GM18907 (cell line): Measurements from ENCODE around the gene RTF2.

Experiments
- ATAC-seq: cut with Tn5 transposase; IDR thresholded peaks from one replicate; pipeline ENCODE4 v1.9.1; 2021; ENCODE audit warnings: mild to moderate bottlenecking, moderate library complexity; ENCODE audit not compliant: unreplicated experiment

RTF2 gene, protein sequence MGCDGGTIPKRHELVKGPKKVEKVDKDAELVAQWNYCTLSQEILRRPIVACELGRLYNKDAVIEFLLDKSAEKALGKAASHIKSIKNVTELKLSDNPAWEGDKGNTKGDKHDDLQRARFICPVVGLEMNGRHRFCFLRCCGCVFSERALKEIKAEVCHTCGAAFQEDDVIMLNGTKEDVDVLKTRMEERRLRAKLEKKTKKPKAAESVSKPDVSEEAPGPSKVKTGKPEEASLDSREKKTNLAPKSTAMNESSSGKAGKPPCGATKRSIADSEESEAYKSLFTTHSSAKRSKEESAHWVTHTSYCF

GRCh38 chr20:56468316-56469076 lies at the start of gene RTF2:
TSS of gene RTF2 (plus strand) at chr20:56468627. CDS start at chr20:56468698, 71 bp downstream.
- peak; percentile 99 for ATAC-seq

DNA sequence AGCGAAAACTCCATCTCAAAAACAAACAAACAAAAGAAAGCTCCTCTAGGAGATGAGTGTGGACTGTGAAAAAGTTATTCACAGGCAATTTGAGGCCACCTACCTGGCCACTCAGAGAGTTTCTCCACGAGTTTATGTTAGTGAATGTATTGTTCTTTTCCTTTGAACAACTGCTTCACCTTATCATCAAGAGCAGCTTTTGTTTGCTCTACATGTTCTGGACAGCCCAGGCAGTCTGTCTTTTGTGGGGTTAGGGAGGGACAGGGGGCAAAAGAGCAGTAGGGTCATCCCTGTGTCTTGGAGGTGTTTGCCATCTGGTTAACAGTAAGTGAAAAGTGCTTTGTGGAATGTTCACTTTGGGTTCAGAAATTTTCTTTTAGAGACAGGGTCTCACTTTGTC lies 48.4 kb upstream of the RTF2 start:
- ATAC-seq, result no peak

DNA sequence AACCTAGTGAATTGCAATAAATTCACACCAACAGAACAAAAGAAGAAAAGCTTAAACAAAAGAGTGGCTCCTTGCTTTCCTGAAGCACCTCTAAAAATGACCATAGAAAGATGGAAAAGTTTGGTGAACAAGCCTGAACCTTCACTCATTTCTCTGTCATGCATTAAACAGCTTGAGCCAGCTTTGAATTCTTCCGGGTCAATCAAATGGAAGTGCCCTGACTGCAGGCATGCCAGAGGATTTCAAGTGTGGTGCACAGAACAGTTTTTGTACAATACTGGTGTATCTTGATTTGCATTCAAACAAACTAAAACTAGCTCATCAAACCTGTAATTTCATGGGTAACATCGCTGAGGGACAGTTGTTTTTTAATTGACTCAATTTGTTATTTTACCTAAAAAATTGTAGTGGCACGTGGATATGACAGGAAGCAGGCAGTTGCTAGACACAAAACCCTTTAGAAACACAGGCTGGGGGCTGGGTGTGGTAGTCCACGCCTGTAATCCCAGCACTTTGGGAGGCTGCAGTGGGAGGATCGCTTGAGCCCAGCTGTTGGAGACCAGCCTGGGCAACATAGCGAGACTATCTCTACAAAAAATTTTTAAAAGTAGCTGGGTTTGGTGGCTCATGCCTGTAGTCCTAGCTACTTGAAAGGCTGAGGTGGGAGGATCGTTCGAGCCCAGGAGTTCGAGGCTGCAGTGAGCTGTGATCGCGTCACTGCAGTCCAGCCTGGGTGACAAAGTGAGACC lies 47.3 kb upstream of the RTF2 start:
- no peak for ATAC-seq

GRCh38 chr20:56422076-56422823 lies 46.2 kb upstream of the RTF2 start:
- no peak for ATAC-seq

DNA sequence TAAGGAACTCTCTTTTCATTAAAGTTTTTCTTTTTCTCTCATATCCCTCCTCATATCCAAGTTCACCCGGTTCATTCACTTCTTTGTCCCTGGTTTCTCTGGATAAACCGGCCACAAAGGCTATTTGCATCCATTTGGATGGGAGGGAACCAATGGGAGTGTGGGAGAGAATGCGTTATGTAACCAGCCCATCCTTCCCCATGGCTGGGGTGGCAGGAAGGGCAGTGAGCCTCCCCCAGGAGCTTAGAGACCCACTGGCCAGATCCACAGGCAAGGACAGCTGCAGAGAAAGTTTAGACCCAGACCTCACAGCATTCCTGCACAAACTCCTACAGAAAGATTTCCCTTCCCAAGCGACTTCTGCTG lies 45.6 kb upstream of the RTF2 start:
- no peak for ATAC-seq

DNA sequence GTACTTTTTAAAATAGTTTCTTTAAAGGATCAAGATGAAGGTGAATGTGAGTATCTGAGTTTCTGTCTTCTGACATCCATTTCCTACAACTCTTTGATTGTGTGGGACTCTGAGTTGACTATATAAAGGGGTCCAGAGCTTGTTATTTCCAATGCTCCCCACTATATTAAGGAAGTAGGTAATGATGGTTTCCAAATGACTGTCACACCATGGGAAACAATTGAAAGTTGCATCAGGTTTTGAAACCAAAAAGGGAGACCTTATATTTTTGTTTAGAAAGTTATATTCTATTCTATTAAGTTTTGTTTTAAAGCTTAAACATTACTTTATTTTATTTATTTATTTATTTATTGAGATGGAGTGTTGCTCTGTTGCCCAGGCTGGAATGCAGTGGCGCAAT lies 45.2 kb upstream of the RTF2 start:
- no peak for ATAC-seq

DNA sequence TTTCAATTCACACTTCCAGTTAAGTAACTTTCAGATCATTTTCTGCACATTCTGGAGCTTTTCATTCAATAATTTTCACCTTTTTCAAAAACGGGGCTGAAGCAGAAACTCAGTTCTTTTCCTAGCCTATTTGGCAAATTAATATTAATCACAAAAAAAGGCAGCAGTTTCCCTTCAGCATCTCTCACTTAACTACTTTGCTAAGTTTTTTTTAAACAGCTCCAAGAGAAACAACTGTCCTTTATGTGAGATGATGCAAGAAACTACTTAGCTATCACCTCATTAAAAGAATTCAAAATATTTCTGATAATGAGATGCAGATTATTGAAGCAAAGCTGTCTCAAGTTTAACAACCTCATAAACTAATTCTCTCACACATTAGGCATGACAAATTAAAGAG lies 44.5 kb upstream of the RTF2 start:
- no peak for ATAC-seq

DNA sequence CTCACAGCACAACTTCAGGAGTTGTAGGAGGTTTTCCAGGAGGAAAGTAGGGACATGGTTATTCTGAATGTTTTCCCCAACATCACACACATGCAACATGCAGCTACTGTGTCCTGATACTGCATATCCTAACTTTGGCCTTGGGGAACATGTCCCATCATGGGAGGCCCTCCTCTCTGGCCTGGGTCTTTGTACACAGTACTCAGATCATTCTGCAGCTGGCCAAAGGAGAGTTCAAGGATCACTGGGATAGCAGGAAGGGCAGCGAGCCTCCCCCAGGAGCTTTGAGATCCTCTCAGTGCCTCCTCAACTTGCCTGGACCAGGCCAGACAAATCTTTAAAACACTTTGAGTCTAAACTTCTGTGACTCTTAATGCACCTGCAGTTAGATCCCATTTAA lies 43.5 kb upstream of the RTF2 start:
- no peak for ATAC-seq

DNA sequence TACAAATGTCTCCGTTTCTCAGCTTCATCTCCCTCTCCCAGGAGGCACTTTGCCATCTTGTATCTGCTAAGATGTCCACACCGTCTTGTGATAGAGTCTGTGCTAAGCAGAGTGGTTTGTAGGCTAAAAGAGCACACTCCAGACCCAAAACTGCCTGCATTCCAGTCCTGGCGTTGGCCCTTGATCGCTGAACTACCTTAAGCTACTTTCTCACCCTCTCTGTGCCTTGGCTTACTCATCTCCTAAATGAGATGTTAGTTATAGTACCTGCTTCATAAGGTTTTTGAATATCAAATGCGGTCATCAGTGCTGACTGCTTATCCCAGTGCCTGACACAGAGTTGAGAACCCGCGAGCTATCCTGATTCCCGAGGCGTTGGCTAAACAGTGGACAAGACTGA lies 42.4 kb upstream of the RTF2 start:
- ATAC-seq, result no peak

DNA sequence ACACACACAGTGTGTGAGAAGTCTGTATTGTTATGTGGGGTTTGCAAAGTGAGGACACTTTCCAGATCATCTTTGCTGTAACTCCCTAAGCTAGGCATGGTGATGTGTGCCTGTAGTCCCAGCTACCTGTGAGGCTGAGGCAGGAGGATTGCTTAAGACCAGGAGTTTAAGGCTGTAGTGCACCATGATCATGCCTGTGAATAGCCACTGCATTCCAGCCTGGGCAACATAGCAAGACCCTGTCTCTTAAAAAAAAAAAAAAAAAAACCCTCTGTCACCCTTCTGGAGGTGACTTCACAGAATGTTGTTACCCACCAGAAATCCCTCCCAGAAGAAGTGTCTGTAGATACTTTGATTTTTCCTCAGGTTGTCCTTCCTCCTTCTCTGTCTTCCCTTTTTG lies 41.5 kb upstream of the RTF2 start:
- ATAC-seq, result no peak

DNA sequence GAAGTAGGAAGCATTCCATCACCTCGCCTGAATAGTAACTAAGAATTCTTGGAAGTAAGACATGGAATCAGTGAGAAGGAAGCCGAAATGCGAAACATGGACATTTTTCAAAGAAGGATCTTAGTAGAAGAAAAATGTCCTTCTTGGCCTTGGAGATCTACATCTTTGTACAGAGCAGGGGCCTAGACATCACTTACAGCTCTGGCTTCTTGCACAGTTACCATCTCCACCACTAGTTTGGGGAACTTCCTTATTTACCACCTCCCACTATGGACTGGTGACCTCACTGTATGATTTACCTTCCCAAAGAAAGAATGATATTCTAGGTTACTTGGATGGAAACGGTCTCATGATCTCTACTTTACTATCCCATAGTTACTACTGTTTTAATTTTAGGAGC lies 40.6 kb upstream of the RTF2 start:
- no peak for ATAC-seq

DNA sequence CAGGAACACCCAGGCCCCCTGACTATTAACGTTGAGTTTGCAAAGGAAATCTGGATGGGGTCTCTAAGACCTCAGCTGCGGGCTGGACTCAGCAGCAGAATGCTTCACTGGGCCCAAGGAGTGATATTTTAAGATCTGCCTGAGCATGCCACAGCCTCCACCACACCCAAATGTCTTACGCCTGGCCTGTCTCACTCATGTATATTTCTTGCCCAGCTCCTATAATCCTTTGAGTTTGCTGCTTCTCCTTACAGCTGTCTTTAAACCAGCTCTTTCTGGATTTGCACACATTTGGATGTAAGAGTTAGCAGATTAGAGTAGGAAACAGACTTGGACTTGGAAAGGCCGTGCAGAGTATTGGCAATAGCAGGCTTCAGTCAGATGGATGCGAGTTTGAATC lies 40.0 kb upstream of the RTF2 start:
- ATAC-seq, result no peak

- ATAC-seq, result no peak
These were observed 39.5 kb upstream of the RTF2 start for GRCh38 chr20:56428881-56429280.

DNA sequence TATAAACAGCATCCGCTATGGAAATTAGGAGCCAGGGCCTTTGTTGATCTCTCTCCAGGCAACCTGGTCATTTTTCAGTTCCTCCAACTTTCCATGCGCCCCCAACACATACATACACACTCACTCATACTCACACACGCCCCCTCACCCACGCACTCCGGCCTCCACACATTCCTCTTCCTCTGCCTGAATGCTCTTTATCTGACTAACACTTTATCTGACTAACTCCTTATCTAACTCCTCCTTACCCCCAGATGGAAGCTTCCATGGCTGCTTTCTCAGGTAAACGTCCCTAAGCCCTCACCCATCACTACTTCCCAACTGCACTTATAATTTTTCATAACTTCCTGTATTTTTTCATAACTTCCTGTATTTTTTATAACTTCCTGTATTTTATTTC lies 38.9 kb upstream of the RTF2 start:
- ATAC-seq, result no peak

GRCh38 chr20:56429941-56430340 lies 38.5 kb upstream of the RTF2 start:
- ATAC-seq, result no peak

DNA sequence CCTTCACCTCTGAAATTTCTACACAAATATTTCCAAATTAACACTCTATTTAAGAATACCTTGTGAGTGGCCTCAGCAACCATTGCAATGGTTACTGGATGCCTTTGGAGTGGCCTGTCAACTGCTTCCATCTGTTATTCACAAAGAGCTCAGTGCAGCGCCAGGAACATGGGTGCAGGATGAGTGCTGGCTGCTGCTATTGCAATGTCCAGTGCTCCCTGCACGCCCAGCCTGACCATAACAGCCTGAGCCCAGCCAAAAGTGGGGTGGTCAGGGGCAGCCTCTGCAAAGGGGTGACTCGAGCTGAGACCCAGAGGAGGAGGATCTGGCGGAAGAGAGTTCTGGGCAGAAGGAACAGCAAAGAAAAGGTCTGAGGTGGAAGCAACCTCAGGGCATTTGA lies 38.0 kb upstream of the RTF2 start:
- ATAC-seq, result no peak

GRCh38 chr20:56430957-56431356 lies 37.5 kb upstream of the RTF2 start:
- ATAC-seq, result no peak

DNA sequence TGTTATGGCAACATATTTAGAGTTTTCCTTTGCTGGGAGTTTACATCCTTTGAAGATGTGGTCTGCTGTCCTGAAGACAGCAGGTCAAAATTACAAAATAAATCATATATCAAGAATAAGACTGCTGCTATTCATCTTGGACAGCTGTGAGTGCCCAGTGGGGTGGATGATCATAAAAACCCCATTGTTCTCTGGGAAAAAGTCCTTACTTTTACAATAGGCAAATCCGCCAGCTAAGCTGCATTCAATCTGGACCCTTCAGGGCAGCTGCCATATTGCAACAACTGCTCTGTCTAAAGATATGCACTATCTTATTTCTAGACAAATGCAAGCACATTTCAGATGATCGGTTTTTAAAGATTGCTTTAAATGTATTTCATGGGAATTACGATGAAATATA lies 37.0 kb upstream of the RTF2 start:
- no peak for ATAC-seq

- ATAC-seq, result no peak
These were observed 35.1 kb upstream of the RTF2 start for GRCh38 chr20:56433221-56433879.

DNA sequence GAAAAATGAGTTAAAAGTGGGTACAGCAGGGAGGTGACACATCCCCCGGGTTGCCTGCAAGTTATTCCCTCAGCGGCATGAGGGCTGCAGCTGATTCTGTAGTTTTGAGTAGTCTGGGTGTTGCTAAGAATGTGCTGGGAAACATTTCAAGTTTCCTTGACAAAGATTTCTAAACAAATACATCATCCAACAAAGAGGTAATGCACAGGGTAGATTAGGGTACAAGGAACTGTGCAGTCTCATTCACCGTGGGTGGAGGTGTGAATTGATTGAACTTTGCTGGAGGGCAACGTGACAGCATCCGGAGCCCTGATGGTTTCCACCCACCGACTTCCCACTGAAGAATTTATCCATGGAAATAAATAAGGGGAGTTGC lies 34.6 kb upstream of the RTF2 start:
- no peak for ATAC-seq
